Osteoblast (primary cell): ENCODE data around the gene NKAIN2. TPM values are rescaled to one million over a fixed set of nuclear protein-coding genes. Genes with fewer than 3 reads are reported as not detected.

ENCODE experiments used
- DNase-seq: peaks from one replicate; pipeline ENCODE4 v3.0.0; 2011; ENCODE audit warnings: low spot score, mixed read lengths; ENCODE audit not compliant: insufficient read length; ENCODE audit errors: missing footprints
- H2AFZ ChIP-seq: 2 replicates; pipeline ENCODE4 v1.6.0; 2011; ENCODE audit warnings: mild to moderate bottlenecking, low read length
- H3K27ac ChIP-seq: 2 replicates; pipeline ENCODE4 v1.5.1; 2011; ENCODE audit warnings: mild to moderate bottlenecking, low read depth, low read length, moderate library complexity
- H3K27me3 ChIP-seq: 2 replicates; pipeline ENCODE4 v1.6.0; 2012; ENCODE audit warnings: mild to moderate bottlenecking, control low read depth, inconsistent platforms, low read length, moderate library complexity; ENCODE audit not compliant: insufficient read depth
- H3K36me3 ChIP-seq: 2 replicates; pipeline ENCODE4 v1.5.1; 2011; ENCODE audit warnings: mild to moderate bottlenecking, low read length, control low read depth, moderate library complexity; ENCODE audit not compliant: insufficient read depth
- H3K4me1 ChIP-seq: 2 replicates; pipeline ENCODE4 v1.5.1; 2011; ENCODE audit warnings: mild to moderate bottlenecking, low read length, control low read depth, moderate library complexity; ENCODE audit not compliant: insufficient read depth
- H3K4me2 ChIP-seq: 2 replicates; pipeline ENCODE4 v1.6.0; 2011; ENCODE audit warnings: mild to moderate bottlenecking, low read length; ENCODE audit not compliant: insufficient read depth
- H3K4me3 ChIP-seq: fragments of 200-600 bp; sonication (generic); 3 replicates; pipeline ENCODE4 v1.5.1; 2012; ENCODE audit warnings: mild to moderate bottlenecking, low read length, inconsistent platforms; ENCODE audit not compliant: insufficient read depth
- H3K79me2 ChIP-seq: 2 replicates; pipeline ENCODE4 v1.6.0; 2012; ENCODE audit warnings: mild to moderate bottlenecking, low read length, control low read depth, inconsistent platforms; ENCODE audit not compliant: insufficient read depth
- H3K9me3 ChIP-seq: 2 replicates; pipeline ENCODE4 v1.5.1; 2011; ENCODE audit warnings: low read depth, low read length, control low read depth
- H4K20me1 ChIP-seq: 2 replicates; pipeline ENCODE4 v1.6.0; 2012; ENCODE audit warnings: mild to moderate bottlenecking, low read length, control low read depth; ENCODE audit not compliant: insufficient read depth
- CTCF ChIP-seq: IDR thresholded peaks from 2 replicates; pipeline ENCODE4 v1.5.1; 2011; ENCODE audit warnings: mild to moderate bottlenecking, low read depth, low read length, moderate library complexity; ENCODE audit errors: extremely low read depth
- total RNA-seq: library from RNA; depleted of rRNA; stranded (reverse); fragments of >200 nt; gene quantifications from 2 replicates; pipeline ENCODE4 v1.2.3, GENCODE V29; 2012

The NKAIN2 gene
- total RNA-seq, 1 donor, result under 0.01 TPM

DNA sequence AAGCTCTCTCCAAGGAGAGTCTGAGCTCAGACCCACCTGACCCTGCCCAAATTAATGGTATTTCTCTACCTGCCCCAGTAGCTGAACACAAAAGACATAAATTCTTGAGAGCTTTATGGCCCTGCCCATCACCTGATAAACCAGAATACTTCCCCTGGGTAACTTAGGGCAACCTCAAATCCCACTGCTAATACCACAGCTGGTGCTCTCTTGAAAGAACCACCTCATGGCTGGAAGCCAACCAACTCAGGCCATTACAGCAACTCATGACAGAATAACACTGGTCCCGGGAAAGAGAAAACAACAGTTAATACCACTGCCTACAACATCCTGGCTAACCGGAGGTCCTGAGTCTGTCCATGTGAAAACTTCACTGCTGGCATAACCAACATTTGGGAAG is 328.6 kb downstream of the NKAIN2 start:
- Histone ChIP-seq H3K27ac (no peak overlapping the region), H3K36me3 (no peaks in the 10 kb centered on the region), H3K4me3 (no peak overlapping the region), H3K4me2 (no peak overlapping the region), H4K20me1 (no peaks in the 10 kb centered on the region), H3K4me1 (no peaks in the 10 kb centered on the region), H3K27me3 (no peaks in the 10 kb centered on the region), H3K79me2 (no peaks in the 10 kb centered on the region), H2AFZ (no peak overlapping the region), H3K9me3 (no peaks in the 10 kb centered on the region)
- no peak for DNase-seq
- TF ChIP-seq CTCF, result no peak

DNA sequence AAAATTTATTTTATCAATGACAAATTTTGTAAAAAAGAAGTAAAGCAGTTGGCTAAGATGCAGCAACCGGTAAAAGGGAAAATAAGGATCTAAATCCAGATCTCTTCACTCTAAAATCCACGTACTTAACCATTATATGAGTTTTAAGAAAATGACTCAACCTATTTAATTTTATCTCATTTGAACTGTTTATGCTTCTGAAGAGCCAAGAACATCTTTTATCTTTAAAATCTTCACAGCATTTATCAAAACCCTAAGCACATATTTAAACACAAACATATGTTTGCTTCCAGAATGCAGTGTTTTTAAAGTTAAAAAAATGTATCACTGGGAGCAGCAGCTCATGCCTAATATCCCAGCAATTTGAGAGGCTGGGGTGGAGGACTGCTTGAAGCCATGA is 339.2 kb downstream of the NKAIN2 start:
- Histone ChIP-seq H3K4me2 (no peak overlapping the region), H3K9me3 (no peaks in the 10 kb centered on the region), H3K4me1 (no peaks in the 10 kb centered on the region), H3K27ac (no peak overlapping the region), H4K20me1 (no peaks in the 10 kb centered on the region), H3K79me2 (no peaks in the 10 kb centered on the region), H3K27me3 (no peaks in the 10 kb centered on the region), H2AFZ (no peak overlapping the region), H3K36me3 (no peaks in the 10 kb centered on the region), H3K4me3 (no peak overlapping the region)
- no peak for TF ChIP-seq CTCF
- no peak for DNase-seq

GRCh38 chr6:124143435-124143834 is 339.8 kb downstream of the NKAIN2 start:
- H3K9me3 ChIP-seq, result no peaks in the 10 kb centered on the region
- H3K36me3 ChIP-seq, result no peaks in the 10 kb centered on the region
- no peaks in the 10 kb centered on the region for H3K4me1 ChIP-seq
- no peaks in the 10 kb centered on the region for H3K27me3 ChIP-seq
- no peak for TF ChIP-seq CTCF
- no peak for DNase-seq
- no peak overlapping the region for H3K4me2 ChIP-seq
- H3K4me3 ChIP-seq, result no peak overlapping the region
- no peaks in the 10 kb centered on the region for H3K79me2 ChIP-seq
- no peaks in the 10 kb centered on the region for H4K20me1 ChIP-seq
- H2AFZ ChIP-seq, result no peak overlapping the region
- no peak overlapping the region for H3K27ac ChIP-seq

DNA sequence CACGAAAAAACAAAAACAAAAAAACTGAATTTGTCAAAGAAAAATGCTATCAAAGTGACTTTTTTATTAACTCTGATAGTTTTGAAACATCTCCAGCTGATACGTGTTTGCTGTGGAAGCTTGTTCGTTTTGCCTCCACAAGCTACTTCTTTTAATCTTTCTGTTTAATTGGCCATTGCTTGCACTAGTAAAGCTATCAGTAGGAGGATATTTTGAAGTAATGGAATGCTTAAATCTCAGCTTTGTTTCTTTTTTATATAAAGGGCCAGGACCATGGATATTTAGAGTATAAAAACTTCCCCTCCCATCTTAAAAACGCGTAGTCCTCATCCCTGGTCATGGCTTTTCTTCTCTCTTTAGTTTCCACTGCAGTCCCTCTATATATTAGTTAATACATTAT is 344.0 kb downstream of the NKAIN2 start:
- H3K36me3 ChIP-seq, result no peaks in the 10 kb centered on the region
- H3K27ac ChIP-seq, result no peak overlapping the region
- no peaks in the 10 kb centered on the region for H3K79me2 ChIP-seq
- DNase-seq, result no peak
- no peaks in the 10 kb centered on the region for H3K4me1 ChIP-seq
- H3K4me2 ChIP-seq, result no peak overlapping the region
- no peaks in the 10 kb centered on the region for H3K9me3 ChIP-seq
- no peak overlapping the region for H3K4me3 ChIP-seq
- no peaks in the 10 kb centered on the region for H4K20me1 ChIP-seq
- TF ChIP-seq CTCF, result no peak
- no peaks in the 10 kb centered on the region for H3K27me3 ChIP-seq
- H2AFZ ChIP-seq, result no peak overlapping the region
